K562 (cell line): Measurements from ENCODE around the gene FMNL2. TPM values are rescaled to one million over a fixed set of nuclear protein-coding genes. Genes with fewer than 3 reads are reported as not detected.

Source experiments
- NFIX ChIP-seq: fragments of 250-450 bp; sonication (Bioruptor Pico); IDR thresholded peaks from 2 replicates; pipeline ENCODE4 v1.4.0; 2020; ENCODE audit warnings: low read depth, mild to moderate bottlenecking, moderate library complexity
- TAF15 ChIP-seq: fragments of 200-400 bp; formaldehyde crosslinking; IDR thresholded peaks from 2 replicates; pipeline ENCODE4 v1.6.1; 2017; ENCODE audit warnings: mild to moderate bottlenecking, low read depth, low read length, moderate library complexity
- TBL1XR1 ChIP-seq, 2 experiments: IDR thresholded peaks; 2 replicates each; pipeline ENCODE4 v1.6.1; 2012; ENCODE audit warnings: improper control_type of control experiment in 2 of 2, low read length in 2 of 2, mild to moderate bottlenecking in 1 of 2
- ZBTB17 ChIP-seq: fragments of 450-650 bp; formaldehyde crosslinking; IDR thresholded peaks from 2 replicates; pipeline ENCODE4 v1.4.0; 2020; ENCODE audit warnings: mild to moderate bottlenecking
- polyA plus RNA-seq, 8 experiments: library from polyadenylated mRNA; depleted of rRNA in 4 of 8; stranded (reverse) in 5 of 8; unstranded in 3 of 8; fragments of >200 nt; fragmentation: Nextera tagmentation in 2 of 8; fragmentation: Illumina TruSeq in 1 of 8; extraction: Ambion mirVana in 2 of 8; extraction: Trizol in 1 of 8; gene quantifications; 2 replicates each; pipeline versions ENCODE4 v1.2.1 to v1.2.3, GENCODE V29; 2011 to 2014; ENCODE audit warnings: inconsistent platforms in 1 of 8, missing spikeins in 1 of 8
- total RNA-seq, 7 experiments: library from RNA; depleted of rRNA in 6 of 7; stranded (reverse); fragments of >200 nt in 6 of 7; fragmentation: Illumina TruSeq in 2 of 7; extraction: Trizol in 2 of 7; gene quantifications; 2 replicates each; pipeline versions ENCODE4 v1.2.1 to v1.2.3, GENCODE V29; 2011 to 2021; ENCODE audit warnings: low replicate concordance in 1 of 7
- TF ChIP-seq, protein P1 (sequence below): fragments of 450-650 bp; IDR thresholded peaks from 2 replicates; pipeline ENCODE4 v1.6.1; 2016; ENCODE audit warnings: mild to moderate bottlenecking, moderate library complexity
- TF ChIP-seq, protein P2 (sequence below): fragments of 250-450 bp; sonication (Bioruptor Pico); IDR thresholded peaks from 2 replicates; pipeline ENCODE4 v1.8.0; 2021; ENCODE audit warnings: moderate library complexity, mild to moderate bottlenecking, inconsistent platforms

The FMNL2 gene
- total and polyA plus RNA-seq, 9 of the 15 experiments (the other 6 are each of a cell fraction or from before 2014, with no cell fraction given) = 0.15 to 0.49 (median 0.24) TPM; not detected in 1

DNA sequence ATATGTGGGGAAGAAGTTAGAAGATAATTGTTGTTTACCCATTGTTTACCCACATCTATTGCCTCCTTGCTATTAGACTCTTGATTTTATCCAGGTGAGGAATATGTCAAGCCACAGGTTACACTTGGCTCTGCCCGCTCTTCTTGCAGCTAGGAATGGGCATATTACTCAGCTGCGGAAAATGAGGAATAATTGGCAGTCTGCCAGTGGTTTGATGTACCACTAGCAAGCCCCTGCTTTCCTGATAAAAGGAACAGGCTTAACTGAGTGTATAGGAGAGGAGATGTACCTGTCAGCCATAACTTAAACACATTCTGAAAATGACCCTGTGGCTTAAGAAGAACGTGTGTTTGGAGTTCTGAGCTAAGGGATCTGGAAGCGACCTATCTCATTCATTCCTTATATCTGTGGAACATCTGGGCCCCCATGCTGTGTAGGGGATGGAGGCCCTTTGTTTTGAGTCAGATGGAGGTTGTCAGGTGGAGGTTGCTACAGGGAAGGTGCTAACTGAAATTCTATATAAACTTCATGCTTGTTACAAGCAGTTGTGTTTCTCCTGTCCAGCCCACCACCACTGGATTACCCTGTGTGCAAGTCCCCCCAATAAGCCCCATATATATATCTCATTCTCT lies 4.6 kb upstream of the FMNL2 start (continued):
- TF ChIP-seq, protein P1, sequence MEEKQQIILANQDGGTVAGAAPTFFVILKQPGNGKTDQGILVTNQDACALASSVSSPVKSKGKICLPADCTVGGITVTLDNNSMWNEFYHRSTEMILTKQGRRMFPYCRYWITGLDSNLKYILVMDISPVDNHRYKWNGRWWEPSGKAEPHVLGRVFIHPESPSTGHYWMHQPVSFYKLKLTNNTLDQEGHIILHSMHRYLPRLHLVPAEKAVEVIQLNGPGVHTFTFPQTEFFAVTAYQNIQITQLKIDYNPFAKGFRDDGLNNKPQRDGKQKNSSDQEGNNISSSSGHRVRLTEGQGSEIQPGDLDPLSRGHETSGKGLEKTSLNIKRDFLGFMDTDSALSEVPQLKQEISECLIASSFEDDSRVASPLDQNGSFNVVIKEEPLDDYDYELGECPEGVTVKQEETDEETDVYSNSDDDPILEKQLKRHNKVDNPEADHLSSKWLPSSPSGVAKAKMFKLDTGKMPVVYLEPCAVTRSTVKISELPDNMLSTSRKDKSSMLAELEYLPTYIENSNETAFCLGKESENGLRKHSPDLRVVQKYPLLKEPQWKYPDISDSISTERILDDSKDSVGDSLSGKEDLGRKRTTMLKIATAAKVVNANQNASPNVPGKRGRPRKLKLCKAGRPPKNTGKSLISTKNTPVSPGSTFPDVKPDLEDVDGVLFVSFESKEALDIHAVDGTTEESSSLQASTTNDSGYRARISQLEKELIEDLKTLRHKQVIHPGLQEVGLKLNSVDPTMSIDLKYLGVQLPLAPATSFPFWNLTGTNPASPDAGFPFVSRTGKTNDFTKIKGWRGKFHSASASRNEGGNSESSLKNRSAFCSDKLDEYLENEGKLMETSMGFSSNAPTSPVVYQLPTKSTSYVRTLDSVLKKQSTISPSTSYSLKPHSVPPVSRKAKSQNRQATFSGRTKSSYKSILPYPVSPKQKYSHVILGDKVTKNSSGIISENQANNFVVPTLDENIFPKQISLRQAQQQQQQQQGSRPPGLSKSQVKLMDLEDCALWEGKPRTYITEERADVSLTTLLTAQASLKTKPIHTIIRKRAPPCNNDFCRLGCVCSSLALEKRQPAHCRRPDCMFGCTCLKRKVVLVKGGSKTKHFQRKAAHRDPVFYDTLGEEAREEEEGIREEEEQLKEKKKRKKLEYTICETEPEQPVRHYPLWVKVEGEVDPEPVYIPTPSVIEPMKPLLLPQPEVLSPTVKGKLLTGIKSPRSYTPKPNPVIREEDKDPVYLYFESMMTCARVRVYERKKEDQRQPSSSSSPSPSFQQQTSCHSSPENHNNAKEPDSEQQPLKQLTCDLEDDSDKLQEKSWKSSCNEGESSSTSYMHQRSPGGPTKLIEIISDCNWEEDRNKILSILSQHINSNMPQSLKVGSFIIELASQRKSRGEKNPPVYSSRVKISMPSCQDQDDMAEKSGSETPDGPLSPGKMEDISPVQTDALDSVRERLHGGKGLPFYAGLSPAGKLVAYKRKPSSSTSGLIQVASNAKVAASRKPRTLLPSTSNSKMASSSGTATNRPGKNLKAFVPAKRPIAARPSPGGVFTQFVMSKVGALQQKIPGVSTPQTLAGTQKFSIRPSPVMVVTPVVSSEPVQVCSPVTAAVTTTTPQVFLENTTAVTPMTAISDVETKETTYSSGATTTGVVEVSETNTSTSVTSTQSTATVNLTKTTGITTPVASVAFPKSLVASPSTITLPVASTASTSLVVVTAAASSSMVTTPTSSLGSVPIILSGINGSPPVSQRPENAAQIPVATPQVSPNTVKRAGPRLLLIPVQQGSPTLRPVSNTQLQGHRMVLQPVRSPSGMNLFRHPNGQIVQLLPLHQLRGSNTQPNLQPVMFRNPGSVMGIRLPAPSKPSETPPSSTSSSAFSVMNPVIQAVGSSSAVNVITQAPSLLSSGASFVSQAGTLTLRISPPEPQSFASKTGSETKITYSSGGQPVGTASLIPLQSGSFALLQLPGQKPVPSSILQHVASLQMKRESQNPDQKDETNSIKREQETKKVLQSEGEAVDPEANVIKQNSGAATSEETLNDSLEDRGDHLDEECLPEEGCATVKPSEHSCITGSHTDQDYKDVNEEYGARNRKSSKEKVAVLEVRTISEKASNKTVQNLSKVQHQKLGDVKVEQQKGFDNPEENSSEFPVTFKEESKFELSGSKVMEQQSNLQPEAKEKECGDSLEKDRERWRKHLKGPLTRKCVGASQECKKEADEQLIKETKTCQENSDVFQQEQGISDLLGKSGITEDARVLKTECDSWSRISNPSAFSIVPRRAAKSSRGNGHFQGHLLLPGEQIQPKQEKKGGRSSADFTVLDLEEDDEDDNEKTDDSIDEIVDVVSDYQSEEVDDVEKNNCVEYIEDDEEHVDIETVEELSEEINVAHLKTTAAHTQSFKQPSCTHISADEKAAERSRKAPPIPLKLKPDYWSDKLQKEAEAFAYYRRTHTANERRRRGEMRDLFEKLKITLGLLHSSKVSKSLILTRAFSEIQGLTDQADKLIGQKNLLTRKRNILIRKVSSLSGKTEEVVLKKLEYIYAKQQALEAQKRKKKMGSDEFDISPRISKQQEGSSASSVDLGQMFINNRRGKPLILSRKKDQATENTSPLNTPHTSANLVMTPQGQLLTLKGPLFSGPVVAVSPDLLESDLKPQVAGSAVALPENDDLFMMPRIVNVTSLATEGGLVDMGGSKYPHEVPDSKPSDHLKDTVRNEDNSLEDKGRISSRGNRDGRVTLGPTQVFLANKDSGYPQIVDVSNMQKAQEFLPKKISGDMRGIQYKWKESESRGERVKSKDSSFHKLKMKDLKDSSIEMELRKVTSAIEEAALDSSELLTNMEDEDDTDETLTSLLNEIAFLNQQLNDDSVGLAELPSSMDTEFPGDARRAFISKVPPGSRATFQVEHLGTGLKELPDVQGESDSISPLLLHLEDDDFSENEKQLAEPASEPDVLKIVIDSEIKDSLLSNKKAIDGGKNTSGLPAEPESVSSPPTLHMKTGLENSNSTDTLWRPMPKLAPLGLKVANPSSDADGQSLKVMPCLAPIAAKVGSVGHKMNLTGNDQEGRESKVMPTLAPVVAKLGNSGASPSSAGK = no peak
- TF ChIP-seq, protein P2, sequence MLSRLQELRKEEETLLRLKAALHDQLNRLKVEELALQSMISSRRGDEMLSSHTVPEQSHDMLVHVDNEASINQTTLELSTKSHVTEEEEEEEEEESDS (CRISPR knock-in tag) = no peak
- TF ChIP-seq NFIX (CRISPR knock-in tag) (peak; percentile 38; the same call in 1 of the 2 replicates), TAF15 (no peak), TBL1XR1 (IDR thresholded peaks at IDR 0.05; ENCODE audit: low read length in 2 of 2) (no peak), ZBTB17 (no peak)
